Osteoblast (primary cell): Measurements from ENCODE around the gene PI4K2B. TPM values are rescaled to one million over a fixed set of nuclear protein-coding genes. Genes with fewer than 3 reads are reported as not detected.
A peak's percentile ranks its signal among the peaks of the same experiment; 100 is the strongest.
"Not testable (repeated sequence)": the region's sequence is repeated elsewhere in the genome, so short reads cannot be mapped to it uniquely, and the experiment has no call there.

Experiments used
- DNase-seq: peaks from one replicate; pipeline ENCODE4 v3.0.0; 2011; ENCODE audit warnings: low spot score, mixed read lengths; ENCODE audit not compliant: insufficient read length; ENCODE audit errors: missing footprints
- H2AFZ ChIP-seq: 2 replicates; pipeline ENCODE4 v1.6.0; 2011; ENCODE audit warnings: mild to moderate bottlenecking, low read length
- H3K27ac ChIP-seq: 2 replicates; pipeline ENCODE4 v1.5.1; 2011; ENCODE audit warnings: mild to moderate bottlenecking, low read depth, low read length, moderate library complexity
- H3K27me3 ChIP-seq: 2 replicates; pipeline ENCODE4 v1.6.0; 2012; ENCODE audit warnings: mild to moderate bottlenecking, control low read depth, inconsistent platforms, low read length, moderate library complexity; ENCODE audit not compliant: insufficient read depth
- H3K36me3 ChIP-seq: 2 replicates; pipeline ENCODE4 v1.5.1; 2011; ENCODE audit warnings: mild to moderate bottlenecking, low read length, control low read depth, moderate library complexity; ENCODE audit not compliant: insufficient read depth
- H3K4me1 ChIP-seq: 2 replicates; pipeline ENCODE4 v1.5.1; 2011; ENCODE audit warnings: mild to moderate bottlenecking, low read length, control low read depth, moderate library complexity; ENCODE audit not compliant: insufficient read depth
- H3K4me2 ChIP-seq: 2 replicates; pipeline ENCODE4 v1.6.0; 2011; ENCODE audit warnings: mild to moderate bottlenecking, low read length; ENCODE audit not compliant: insufficient read depth
- H3K4me3 ChIP-seq: fragments of 200-600 bp; sonication (generic); 3 replicates; pipeline ENCODE4 v1.5.1; 2012; ENCODE audit warnings: mild to moderate bottlenecking, low read length, inconsistent platforms; ENCODE audit not compliant: insufficient read depth
- H3K79me2 ChIP-seq: 2 replicates; pipeline ENCODE4 v1.6.0; 2012; ENCODE audit warnings: mild to moderate bottlenecking, low read length, control low read depth, inconsistent platforms; ENCODE audit not compliant: insufficient read depth
- H3K9me3 ChIP-seq: 2 replicates; pipeline ENCODE4 v1.5.1; 2011; ENCODE audit warnings: low read depth, low read length, control low read depth
- H4K20me1 ChIP-seq: 2 replicates; pipeline ENCODE4 v1.6.0; 2012; ENCODE audit warnings: mild to moderate bottlenecking, low read length, control low read depth; ENCODE audit not compliant: insufficient read depth
- total RNA-seq: library from RNA; depleted of rRNA; stranded (reverse); fragments of >200 nt; gene quantifications from 2 replicates; pipeline ENCODE4 v1.2.3, GENCODE V29; 2012
- TF ChIP-seq, protein P1 (sequence below): IDR thresholded peaks from 2 replicates; pipeline ENCODE4 v1.5.1; 2011; ENCODE audit warnings: mild to moderate bottlenecking, low read depth, low read length, moderate library complexity; ENCODE audit errors: extremely low read depth

The PI4K2B gene
- total RNA-seq, 1 donor: 20.3 TPM

DNA sequence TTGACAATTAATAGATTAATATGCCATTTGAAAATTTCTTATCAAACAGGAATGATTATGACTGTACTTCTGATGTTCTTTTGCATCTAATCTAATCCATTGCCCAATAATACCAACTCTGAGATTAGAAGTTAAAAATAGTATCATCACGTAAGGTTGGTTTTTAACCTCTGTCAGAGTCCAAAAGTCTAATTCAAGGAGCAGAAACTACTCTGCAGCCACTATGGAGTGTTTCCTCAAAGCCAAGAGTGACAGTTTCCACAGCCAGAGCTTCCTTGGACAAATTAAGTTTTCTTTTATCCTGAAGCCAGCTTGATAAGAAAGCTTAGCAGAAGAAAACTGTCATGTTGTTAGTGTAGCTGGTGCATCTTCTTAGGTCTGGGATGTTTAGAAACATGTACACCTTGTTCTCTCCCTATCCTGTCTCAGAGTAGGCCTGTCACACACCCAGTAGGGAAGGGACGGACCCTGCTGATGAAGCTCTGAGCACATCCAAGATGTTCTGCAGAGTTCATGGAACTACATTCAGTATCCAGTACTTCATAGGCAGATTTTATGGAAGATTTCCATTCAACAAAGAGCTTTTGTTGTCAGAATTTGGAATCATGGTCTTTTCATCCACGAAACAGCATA lies 20.4 kb upstream of the PI4K2B start:
- Histone ChIP-seq H3K4me2 (no peak overlapping the region), H3K27ac (no peak overlapping the region), H2AFZ (no peak overlapping the region), H3K36me3 (no peaks in the 10 kb centered on the region), H4K20me1 (no peaks in the 10 kb centered on the region), H3K9me3 (peaks cover 4% of the 10 kb centered on the region), H3K4me3 (no peak overlapping the region), H3K27me3 (no peaks in the 10 kb centered on the region), H3K79me2 (no peaks in the 10 kb centered on the region), H3K4me1 (no peaks in the 10 kb centered on the region)
- TF ChIP-seq, protein P1, sequence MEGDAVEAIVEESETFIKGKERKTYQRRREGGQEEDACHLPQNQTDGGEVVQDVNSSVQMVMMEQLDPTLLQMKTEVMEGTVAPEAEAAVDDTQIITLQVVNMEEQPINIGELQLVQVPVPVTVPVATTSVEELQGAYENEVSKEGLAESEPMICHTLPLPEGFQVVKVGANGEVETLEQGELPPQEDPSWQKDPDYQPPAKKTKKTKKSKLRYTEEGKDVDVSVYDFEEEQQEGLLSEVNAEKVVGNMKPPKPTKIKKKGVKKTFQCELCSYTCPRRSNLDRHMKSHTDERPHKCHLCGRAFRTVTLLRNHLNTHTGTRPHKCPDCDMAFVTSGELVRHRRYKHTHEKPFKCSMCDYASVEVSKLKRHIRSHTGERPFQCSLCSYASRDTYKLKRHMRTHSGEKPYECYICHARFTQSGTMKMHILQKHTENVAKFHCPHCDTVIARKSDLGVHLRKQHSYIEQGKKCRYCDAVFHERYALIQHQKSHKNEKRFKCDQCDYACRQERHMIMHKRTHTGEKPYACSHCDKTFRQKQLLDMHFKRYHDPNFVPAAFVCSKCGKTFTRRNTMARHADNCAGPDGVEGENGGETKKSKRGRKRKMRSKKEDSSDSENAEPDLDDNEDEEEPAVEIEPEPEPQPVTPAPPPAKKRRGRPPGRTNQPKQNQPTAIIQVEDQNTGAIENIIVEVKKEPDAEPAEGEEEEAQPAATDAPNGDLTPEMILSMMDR: no peak
- peak; percentile 25 for DNase-seq

DNA sequence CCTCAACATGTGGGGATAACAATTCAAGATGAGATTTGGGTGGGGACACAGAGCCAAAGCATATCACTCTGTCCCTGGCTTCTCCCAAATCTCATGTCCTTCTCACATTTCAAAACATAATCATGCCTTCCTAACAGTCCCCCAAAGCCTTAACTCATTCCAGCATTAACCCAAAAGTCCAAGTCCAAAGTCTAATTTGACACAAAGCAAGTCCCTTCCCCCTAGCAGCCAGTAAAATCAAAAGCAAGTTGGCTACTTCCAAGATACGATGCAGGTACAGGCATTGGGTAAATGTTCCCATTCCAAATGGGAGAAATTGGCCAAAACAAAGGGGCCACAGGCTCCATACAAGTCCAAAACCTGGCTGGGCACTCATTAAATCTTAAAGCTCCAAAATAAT lies 19.1 kb upstream of the PI4K2B start:
- not testable (repeated sequence) for H4K20me1 ChIP-seq, H3K27ac ChIP-seq, H3K36me3 ChIP-seq, H3K79me2 ChIP-seq, H3K9me3 ChIP-seq, H3K4me1 ChIP-seq, H3K27me3 ChIP-seq, H3K4me3 ChIP-seq, H2AFZ ChIP-seq, H3K4me2 ChIP-seq, DNase-seq

DNA sequence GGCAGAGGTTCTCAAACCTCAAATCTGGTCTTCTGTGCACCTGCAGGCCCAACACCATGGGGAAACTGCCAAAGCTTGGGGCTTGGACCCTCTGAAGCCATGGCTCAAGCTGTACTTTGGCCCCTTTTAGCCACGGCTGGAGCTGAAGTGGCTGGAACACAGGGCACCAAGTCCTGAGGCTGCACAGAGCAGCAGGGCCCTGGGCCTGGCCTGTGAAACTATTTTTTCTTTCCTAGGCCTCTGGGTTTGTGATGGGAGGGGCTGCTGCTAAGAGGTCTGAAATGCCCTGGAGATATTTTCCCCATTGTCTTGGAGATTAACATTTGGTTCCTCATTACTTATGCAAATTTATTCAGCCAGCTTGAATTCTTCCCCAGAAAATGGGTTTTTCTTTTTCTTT lies 18.3 kb upstream of the PI4K2B start:
- no peak overlapping the region for H3K27ac ChIP-seq
- no peaks in the 10 kb centered on the region for H3K79me2 ChIP-seq
- no peaks in the 10 kb centered on the region for H3K27me3 ChIP-seq
- DNase-seq: no peak
- TF ChIP-seq, protein P1: no peak
- H3K4me3 ChIP-seq: no peak overlapping the region
- no peak overlapping the region for H3K4me2 ChIP-seq
- H4K20me1 ChIP-seq: no peaks in the 10 kb centered on the region
- H2AFZ ChIP-seq: no peak overlapping the region
- peaks cover 4% of the 10 kb centered on the region for H3K9me3 ChIP-seq
- no peaks in the 10 kb centered on the region for H3K36me3 ChIP-seq
- H3K4me1 ChIP-seq: no peaks in the 10 kb centered on the region

DNA sequence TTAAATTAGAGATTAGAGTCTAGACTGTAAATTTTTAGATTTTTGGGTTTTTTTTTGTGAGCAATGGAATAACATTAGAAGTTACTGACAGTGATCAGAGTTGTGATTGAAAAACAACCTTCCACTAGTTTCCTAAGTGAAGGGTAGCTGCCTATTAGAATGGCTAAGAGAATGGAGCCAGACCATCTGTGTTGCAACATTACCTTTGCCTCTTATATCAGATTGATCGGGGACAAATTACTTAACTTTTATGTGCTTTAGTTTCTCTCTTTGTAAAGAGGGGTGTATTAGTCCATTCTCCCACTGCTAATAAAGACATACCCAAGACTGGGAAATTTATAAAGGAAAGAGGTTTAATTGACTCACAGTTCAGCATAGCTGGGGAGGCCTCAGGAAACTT lies 12.5 kb upstream of the PI4K2B start:
- peaks cover 9% of the 10 kb centered on the region for H3K9me3 ChIP-seq
- DNase-seq: no peak
- H3K4me2 ChIP-seq: no peak overlapping the region
- no peaks in the 10 kb centered on the region for H3K4me1 ChIP-seq
- H3K27me3 ChIP-seq: no peaks in the 10 kb centered on the region
- no peaks in the 10 kb centered on the region for H4K20me1 ChIP-seq
- no peak overlapping the region for H3K4me3 ChIP-seq
- no peaks in the 10 kb centered on the region for H3K79me2 ChIP-seq
- no peak overlapping the region for H3K27ac ChIP-seq
- H2AFZ ChIP-seq: no peak overlapping the region
- H3K36me3 ChIP-seq: no peaks in the 10 kb centered on the region
- TF ChIP-seq, protein P1: no peak
